ENCODE results near the gene PRKG1. TPM values are rescaled to one million over a fixed set of nuclear protein-coding genes. Genes with fewer than 3 reads are reported as not detected.
"Not testable (repeated sequence)": the region's sequence is repeated elsewhere in the genome, so short reads cannot be mapped to it uniquely, and the experiment has no call there.

Gene PRKG1
- total RNA-seq, 1 experiment from 2014 or later, result not detected

DNA sequence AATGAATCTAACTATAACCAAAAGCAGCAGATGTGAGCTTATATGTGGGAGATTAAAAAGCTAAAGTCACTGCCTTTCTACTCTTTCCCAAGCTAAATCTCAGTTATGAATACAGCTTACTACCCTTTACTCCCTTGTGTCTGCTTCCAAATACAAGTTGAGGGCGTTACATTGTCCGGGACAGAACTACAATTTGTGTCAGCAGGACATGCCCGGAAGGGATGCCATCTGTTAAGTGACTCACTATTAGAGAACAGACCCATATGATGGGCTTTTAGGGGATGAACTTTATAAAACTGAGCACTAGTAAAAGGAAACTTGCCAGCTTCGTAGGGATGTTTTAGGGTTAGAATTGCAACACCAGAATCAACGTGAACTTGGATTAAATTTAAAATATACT, 924.8 kb downstream of the PRKG1 start:
- in situ Hi-C loops (cut with HindIII; ENCODE audit: low pct_unique_long_range_greater_than_20kb, low sequenced_read_pairs), result no loop called here
- DNase-seq (ENCODE audit: low read depth), result no peak

GRCh38 chr10:52004342-52004949, 930.2 kb downstream of the PRKG1 start:
- DNase-seq (ENCODE audit: low read depth), result peak; percentile 8
- in situ Hi-C loops (cut with HindIII; ENCODE audit: low pct_unique_long_range_greater_than_20kb, low sequenced_read_pairs), result no loop called here

DNA sequence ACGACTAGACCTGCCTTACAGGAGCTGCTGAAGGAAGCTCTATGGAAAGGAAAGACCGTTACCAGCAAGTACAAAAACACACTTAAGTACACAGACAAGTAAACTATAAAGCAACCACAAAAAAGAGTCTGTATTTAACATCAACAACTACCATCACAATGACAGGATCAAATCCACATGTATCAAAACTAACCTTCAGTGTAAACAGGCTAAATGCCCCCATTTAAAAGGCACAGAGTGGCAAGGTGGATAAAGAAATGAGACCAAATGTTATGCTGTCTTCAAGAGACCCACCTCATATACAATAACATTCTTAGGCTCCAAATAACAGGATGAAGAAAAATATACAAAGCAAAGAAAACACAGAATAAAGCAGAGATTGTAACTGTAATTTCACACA, 932.8 kb downstream of the PRKG1 start:
- DNase-seq (ENCODE audit: low read depth), result no peak
- in situ Hi-C loops (cut with HindIII; ENCODE audit: low pct_unique_long_range_greater_than_20kb, low sequenced_read_pairs), result no loop called here

DNA sequence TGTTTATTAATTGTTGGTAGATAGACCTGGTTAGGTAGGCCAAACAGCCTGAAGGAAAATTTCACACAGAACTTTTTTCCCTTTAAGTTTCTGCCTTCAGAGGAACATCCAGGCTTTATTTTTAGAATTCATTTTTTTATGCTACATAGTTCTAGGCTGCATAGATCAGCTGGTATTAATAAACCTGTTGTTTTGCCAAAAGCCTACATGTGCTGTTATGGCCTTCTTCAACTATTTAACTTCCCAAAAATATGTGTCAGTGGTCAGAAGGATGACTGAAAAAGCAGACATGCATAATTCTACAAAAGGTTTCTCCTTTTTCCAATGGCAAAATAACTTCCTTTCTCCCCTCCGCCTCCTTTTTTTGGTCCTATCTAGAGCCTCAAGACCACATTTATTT, 936.8 kb downstream of the PRKG1 start:
- in situ Hi-C loops (cut with HindIII; ENCODE audit: low pct_unique_long_range_greater_than_20kb, low sequenced_read_pairs), result no loop called here
- no peak for DNase-seq (ENCODE audit: low read depth)

DNA sequence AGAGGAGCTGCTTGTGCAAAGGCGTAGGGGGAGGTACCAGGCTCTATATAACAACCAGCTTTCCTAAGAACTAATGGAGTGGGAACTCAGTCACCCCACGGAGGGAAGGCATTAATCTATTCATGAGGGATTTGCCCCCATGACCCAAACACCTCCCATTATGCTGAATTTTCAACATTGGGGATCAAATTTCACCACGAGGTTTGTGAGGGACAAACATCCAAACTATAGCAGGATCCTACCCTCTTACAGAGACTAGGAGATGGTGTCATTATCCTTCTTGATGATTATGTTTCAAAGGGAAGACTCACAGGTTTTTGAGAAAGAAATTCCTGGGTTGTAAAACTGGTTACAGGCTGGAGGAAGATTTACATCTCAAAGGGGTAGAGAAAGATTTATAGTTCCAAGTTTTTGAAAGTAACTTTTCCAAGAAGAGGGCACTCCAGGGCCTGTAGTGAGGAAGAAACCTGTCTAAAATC, 944.8 kb downstream of the PRKG1 start:
- in situ Hi-C loops (cut with HindIII; ENCODE audit: low pct_unique_long_range_greater_than_20kb, low sequenced_read_pairs), result no loop called here
- DNase-seq (ENCODE audit: low read depth), result no peak

- in situ Hi-C loops (cut with HindIII; ENCODE audit: low pct_unique_long_range_greater_than_20kb, low sequenced_read_pairs), result no loop called here
- no peak for DNase-seq (ENCODE audit: low read depth)
Measured at GRCh38 chr10:52019656-52020055, 945.4 kb downstream of the PRKG1 start.

DNA sequence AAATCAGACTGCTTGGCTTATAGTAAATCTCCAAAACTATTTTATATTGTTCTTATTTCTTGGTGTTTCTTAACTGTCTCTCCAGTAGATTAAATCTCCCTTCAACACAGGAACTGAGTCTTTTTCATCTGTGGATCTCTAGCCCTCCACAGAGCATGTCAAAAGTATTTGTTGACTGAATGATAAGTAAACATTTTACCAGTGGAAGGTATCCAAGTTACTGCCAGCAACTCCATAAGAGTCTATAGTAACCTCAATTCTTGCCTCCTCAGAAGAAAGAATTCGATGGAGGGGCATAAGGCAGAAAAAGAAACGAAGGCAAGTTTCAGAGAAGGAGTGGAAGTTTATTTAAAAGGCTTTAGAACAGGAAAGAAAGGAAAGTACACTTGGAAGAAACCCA, 945.9 kb downstream of the PRKG1 start:
- in situ Hi-C loops (cut with HindIII; ENCODE audit: low pct_unique_long_range_greater_than_20kb, low sequenced_read_pairs), result no loop called here
- DNase-seq (ENCODE audit: low read depth), result no peak

DNA sequence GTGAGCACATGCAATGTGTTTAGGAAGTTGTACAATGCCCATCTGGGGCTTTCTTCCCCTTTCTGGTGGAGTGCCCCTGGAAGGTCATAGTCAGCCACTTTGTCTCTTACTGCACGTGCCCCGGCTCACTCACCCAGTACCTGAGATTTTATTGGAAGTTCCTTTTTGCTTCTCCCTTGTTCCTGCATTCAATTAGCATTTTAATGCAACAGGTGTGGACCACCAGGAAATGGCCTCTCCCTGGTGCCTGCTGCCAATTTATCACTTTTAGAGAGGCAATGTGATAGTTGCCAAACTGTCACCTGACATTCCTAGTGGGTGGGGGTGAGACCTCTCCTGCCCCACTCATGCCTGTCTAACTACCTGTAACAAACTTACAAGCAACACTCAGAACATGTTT, 946.4 kb downstream of the PRKG1 start:
- in situ Hi-C loops (cut with HindIII; ENCODE audit: low pct_unique_long_range_greater_than_20kb, low sequenced_read_pairs), result no loop called here
- DNase-seq (ENCODE audit: low read depth), result no peak

DNA sequence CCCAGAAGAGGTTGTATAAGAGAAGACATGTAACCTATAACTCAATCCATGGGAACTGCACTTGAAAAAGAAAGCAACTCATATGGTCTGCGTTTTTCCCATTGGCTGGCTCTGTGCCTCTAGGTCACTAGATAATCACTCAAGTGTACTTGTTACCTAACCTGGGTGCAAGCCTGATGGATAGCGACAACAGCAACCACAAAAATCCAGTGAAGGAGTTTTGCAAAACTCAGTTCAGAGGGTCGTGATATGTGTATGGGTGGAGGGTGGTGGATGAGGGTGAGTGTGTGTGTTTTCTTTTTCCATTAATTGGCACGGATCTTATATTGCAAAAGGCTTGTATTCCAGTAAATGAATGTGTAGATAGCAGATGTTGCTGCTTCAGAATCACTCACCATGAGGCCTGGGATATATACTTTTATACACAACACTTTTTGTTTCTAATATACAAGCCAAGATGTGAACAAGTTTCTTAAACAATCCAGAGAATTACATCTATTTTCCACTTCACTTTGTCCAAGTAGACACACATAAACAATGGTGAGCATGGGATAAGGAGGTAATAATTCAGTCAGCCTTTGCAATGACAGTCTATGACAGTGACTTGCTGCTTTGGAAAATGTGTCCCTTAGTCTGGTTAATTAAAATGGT, 952.9 kb downstream of the PRKG1 start:
- no peak for DNase-seq (ENCODE audit: low read depth)
- in situ Hi-C loops (cut with HindIII; ENCODE audit: low pct_unique_long_range_greater_than_20kb, low sequenced_read_pairs), result no loop called here

- DNase-seq (ENCODE audit: low read depth), result no peak
- in situ Hi-C loops (cut with HindIII; ENCODE audit: low pct_unique_long_range_greater_than_20kb, low sequenced_read_pairs), result no loop called here
Measured at GRCh38 chr10:52028523-52028858, 954.2 kb downstream of the PRKG1 start.

- in situ Hi-C loops (cut with HindIII; ENCODE audit: low pct_unique_long_range_greater_than_20kb, low sequenced_read_pairs), result no loop called here
- no peak for DNase-seq (ENCODE audit: low read depth)
Measured at GRCh38 chr10:52029628-52030027, 955.3 kb downstream of the PRKG1 start.

DNA sequence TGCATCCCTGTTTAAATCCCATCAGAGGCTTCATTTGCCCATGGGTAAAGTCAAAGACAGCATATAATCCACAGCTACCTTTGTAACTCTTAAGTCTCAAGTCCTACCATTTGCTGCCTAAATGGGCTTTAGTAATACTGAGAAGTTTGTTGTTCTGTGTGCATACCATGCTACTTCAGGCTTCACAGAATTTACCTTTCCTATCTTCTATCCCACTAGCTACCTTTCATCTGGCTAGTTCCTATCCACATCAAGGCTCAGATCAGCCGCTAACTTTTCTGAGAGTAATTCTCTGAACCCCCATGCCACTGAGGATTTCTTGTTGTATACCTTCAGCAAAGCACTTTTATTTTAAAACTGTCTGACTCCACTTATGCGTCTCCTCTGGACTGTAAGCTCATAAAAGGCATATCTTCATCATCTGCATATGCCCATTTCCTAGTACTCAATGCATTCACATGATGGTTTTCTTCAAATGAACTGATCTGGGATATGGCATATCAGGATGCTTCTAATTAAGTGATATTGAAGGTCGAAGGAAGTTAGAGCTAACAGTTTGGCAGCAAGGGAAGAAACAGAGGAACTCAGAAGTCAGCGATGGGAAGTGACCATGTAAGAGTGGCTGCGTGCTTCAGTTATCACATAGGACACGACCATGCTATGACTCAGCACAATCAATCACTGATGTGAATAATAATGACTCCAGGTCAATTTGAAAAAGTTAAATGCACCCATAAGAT, 955.9 kb downstream of the PRKG1 start:
- in situ Hi-C loops (cut with HindIII; ENCODE audit: low pct_unique_long_range_greater_than_20kb, low sequenced_read_pairs), result no loop called here
- DNase-seq (ENCODE audit: low read depth), result no peak

GRCh38 chr10:52030975-52031374, 956.7 kb downstream of the PRKG1 start:
- in situ Hi-C loops (cut with HindIII; ENCODE audit: low pct_unique_long_range_greater_than_20kb, low sequenced_read_pairs), result no loop called here

DNA sequence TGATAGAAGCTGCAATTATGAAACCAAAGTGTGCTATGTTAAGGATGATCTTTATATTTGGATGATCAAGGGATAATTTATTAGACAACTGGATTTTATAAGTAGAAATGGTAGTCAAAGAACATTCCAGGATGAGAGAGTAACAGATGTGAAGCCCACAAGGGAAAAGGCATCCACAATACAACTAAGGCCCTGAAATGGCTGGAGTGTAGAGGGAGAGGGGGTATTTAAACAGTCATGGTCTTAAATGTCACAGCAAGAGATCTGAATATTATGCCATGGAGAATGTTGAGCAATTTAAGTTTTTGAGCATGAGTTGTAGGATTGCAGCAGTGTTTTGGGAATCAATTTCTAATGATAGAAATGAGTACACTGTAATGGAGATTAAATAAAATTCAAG, 957.5 kb downstream of the PRKG1 start:
- in situ Hi-C loops (cut with HindIII; ENCODE audit: low pct_unique_long_range_greater_than_20kb, low sequenced_read_pairs), result no loop called here
- DNase-seq (ENCODE audit: low read depth), result no peak

More at GRCh38 chr10:52030975-52031374, 956.7 kb downstream of the PRKG1 start:
- no peak for DNase-seq (ENCODE audit: low read depth)

DNA sequence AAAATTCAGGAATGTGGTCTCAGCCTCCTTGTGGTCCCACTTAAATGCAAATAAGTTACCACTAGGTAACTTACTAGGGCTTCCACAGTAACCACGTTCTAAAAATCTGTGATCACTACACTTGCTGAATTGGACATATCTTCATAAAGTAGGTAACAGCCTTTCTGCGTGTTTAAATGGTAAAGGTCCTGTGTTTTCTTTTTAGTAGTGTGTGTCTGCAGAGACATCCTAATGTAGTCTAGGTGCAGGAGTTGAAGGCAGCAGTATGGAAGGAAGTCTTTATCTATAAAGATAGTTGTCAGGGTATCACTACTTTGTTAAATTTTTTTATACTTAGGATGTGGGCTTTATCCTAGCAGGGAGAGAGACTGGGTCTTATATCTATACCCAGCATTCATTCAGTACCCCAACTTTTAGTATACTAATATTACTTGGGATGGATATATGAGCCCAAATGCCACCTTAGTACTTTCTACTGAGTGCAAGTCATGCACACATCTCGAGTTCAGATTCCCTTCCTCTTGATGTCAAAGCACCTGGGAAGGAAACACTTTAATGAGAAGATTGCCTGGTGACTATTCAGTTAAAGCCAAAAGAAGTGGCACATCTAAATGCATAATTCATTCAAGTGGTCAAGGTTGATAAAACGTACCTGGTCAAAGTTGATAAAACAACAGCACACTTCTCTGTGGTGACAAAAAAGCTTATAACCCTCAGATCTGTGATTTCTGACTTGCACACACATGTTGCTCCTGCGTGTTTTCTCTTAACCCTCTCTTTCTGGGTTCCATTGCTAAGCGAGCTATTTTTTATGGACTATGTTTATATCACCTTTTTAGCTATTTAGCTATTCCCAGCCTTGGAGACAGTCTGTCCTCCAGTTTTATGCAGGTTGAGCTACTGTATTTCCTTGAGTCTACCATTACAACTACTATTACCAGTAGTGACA, 958.7 kb downstream of the PRKG1 start:
- no peak for DNase-seq (ENCODE audit: low read depth)
- in situ Hi-C loops (cut with HindIII; ENCODE audit: low pct_unique_long_range_greater_than_20kb, low sequenced_read_pairs), result no loop called here

DNA sequence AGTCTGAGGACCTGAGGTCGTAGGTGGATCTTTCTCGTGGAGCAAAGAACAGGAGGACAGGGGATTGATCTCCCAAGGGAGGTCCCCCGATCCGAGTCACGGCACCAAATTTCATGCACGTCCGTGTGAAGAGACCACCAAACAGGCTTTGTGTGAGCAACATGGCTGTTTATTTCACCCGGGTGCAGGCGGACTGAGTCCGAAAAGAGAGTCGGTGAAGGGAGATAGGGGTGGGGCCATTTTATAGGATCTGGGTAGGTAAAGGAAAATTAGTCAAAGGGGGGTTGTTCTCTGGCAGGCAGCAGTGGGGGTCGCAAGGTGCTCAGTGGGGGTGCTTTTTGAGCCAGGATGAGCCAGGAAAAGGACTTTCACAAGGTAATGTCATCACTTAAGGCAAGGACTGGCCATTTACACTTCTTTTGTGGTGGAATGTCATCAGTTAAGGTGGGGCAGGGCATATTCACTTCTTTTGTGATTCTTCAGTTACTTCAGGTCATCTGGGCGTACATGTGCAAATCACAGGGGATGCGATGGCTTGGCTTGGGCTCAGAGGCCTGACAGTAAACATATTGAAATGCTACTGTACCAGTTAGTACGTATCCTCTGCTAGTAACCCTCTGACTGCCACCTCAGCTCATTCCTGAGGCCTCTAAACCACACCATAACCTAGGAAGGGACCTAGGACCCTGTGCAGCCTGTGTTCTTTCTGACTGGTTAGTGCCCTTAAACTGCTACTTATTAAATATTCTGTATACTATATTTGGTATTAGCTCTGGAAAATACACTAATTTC, 964.9 kb downstream of the PRKG1 start:
- DNase-seq (ENCODE audit: low read depth); in situ Hi-C loops (cut with HindIII; ENCODE audit: low pct_unique_long_range_greater_than_20kb, low sequenced_read_pairs): not testable (repeated sequence)

GRCh38 chr10:52040486-52040885, 966.2 kb downstream of the PRKG1 start:
- DNase-seq (ENCODE audit: low read depth), result no peak
- in situ Hi-C loops (cut with HindIII; ENCODE audit: low pct_unique_long_range_greater_than_20kb, low sequenced_read_pairs), result no loop called here

DNA sequence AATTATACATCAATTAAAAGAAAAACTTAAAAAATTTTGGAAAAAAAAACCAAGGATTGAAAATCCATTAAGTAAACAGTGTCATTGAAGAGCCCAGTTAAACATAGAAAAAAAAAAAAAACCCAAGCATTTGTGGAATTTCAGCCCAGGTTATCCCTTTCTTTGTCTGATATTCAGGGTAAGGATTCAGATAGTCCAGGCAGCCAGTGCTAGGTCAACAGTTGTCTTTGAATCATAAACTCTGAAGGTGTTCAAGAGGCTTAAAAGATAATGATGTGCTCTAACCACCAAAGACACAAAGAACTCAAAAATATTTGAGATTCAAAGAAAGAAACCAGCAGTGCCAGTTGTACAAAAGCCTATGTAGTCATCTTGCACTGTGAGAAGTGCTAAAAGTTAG, 969.5 kb downstream of the PRKG1 start:
- DNase-seq (ENCODE audit: low read depth), result no peak
- in situ Hi-C loops (cut with HindIII; ENCODE audit: low pct_unique_long_range_greater_than_20kb, low sequenced_read_pairs), result no loop called here
